ENCODE results near the gene NBEAL2. TPM values are rescaled to one million over a fixed set of nuclear protein-coding genes. Genes with fewer than 3 reads are reported as not detected.
"Not testable (repeated sequence)": the region's sequence is repeated elsewhere in the genome, so short reads cannot be mapped to it uniquely, and the experiment has no call there.

Gene NBEAL2
- total RNA-seq, 4 donors from 2014 or later, result 12.3 to 23.2 (median 20.4) TPM

DNA sequence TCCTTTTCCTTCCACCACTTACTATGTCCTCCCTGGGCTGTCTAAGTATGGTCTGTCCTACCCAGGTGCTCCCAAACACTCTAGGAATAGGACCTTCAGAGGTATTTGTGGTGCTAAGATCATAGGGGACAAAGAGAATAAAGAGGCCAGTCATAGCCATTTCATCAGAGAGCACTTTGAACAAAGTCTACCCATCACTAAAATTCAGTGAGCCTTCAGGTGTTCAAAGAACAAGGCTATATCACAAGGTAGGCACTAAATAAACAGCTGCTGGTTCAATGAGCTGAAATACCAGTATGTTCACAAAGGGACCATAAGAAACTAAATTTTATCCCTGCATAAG is 38.8 kb downstream of the NBEAL2 start:
- no peak for TF ChIP-seq POLR2AphosphoS5 (IDR thresholded peaks at IDR 0.05)
- TF ChIP-seq, protein P1, sequence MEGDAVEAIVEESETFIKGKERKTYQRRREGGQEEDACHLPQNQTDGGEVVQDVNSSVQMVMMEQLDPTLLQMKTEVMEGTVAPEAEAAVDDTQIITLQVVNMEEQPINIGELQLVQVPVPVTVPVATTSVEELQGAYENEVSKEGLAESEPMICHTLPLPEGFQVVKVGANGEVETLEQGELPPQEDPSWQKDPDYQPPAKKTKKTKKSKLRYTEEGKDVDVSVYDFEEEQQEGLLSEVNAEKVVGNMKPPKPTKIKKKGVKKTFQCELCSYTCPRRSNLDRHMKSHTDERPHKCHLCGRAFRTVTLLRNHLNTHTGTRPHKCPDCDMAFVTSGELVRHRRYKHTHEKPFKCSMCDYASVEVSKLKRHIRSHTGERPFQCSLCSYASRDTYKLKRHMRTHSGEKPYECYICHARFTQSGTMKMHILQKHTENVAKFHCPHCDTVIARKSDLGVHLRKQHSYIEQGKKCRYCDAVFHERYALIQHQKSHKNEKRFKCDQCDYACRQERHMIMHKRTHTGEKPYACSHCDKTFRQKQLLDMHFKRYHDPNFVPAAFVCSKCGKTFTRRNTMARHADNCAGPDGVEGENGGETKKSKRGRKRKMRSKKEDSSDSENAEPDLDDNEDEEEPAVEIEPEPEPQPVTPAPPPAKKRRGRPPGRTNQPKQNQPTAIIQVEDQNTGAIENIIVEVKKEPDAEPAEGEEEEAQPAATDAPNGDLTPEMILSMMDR (IDR thresholded peaks at IDR 0.05), result no peak
- TF ChIP-seq EP300 (IDR thresholded peaks at IDR 0.05), result no peak
- TF ChIP-seq POLR2A (IDR thresholded peaks at IDR 0.05), result no peak
- Histone ChIP-seq H3K27me3 (no peaks in the 10 kb centered on the region), H3K4me1 (peaks cover 6 to 39% (median 8%) of the 10 kb centered on the region in 3 donors), H3K36me3 (peaks cover 3 to 66% of the 10 kb centered on the region in 2 donors), H3K27ac (no peak overlapping the region), H3K4me3 (no peak overlapping the region), H3K9me3 (no peaks in the 10 kb centered on the region)
- ATAC-seq, result no peak

DNA sequence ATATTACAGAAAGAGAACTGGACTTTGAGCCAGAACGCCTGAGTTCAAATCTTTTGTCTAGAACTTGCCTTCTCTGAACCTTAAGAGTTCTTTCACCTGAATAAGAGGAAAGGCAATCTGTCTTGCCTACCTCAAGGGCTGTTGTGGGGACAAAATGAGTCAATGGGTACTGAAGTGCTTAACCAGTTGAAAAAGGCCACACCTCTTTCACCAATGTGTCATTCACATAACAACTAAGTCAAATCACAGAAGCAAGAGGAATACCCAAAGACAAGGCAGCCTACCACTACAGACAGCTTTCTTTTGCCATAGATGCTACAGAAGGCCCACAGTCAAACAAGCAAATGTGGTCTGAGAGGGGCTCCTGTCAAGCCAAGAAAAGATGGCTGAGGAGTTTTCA is 39.7 kb downstream of the NBEAL2 start:
- Histone ChIP-seq H3K27ac (no peak overlapping the region), H3K27me3 (no peaks in the 10 kb centered on the region), H3K36me3 (peaks cover 3 to 56% of the 10 kb centered on the region in 2 donors), H3K4me3 (no peak overlapping the region), H3K9me3 (no peaks in the 10 kb centered on the region), H3K4me1 (peaks cover 6 to 41% (median 8%) of the 10 kb centered on the region in 3 donors)
- TF ChIP-seq EP300 (IDR thresholded peaks at IDR 0.05) (no peak), POLR2A (IDR thresholded peaks at IDR 0.05) (no peak), POLR2AphosphoS5 (IDR thresholded peaks at IDR 0.05) (no peak)
- TF ChIP-seq, protein P1 (IDR thresholded peaks at IDR 0.05), result no peak
- 40 to 100% methylated on average over 1 of the region's 1 CpG for WGBS, 2 donors (ENCODE audit: low coverage in 1 of 2)
- ATAC-seq, result no peak

DNA sequence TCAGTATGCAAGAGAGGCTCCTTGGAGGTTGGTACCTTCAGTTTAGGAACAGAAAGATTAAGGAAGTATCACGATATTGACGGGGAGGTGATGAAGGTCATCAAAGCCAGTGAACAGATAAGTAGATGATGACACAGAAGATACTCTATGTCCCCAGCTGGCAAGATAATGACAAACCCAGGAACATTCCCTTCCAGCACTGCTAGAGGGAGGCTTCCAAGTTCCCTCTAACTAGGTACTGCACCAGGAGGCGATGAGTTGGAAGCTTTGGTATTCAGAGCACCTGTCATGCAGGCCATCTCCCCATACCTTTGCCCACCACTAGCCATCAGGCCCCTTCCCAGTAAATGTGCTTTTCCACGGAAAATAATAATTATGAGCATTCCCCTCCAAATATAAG is 40.8 kb downstream of the NBEAL2 start:
- H3K4me3 ChIP-seq, result no peak overlapping the region
- H3K36me3 ChIP-seq, result peaks cover 3 to 46% of the 10 kb centered on the region in 2 donors
- no peak for TF ChIP-seq POLR2A (IDR thresholded peaks at IDR 0.05)
- TF ChIP-seq, protein P1 (IDR thresholded peaks at IDR 0.05), result no peak
- no peak for TF ChIP-seq EP300 (IDR thresholded peaks at IDR 0.05)
- WGBS, 2 donors (ENCODE audit: low coverage in 1 of 2), result 86 to 100% methylated on average over 2 to 3 of the region's 4 CpGs
- no peak for ATAC-seq
- H3K27ac ChIP-seq, result no peak overlapping the region
- H3K4me1 ChIP-seq, result peaks cover 6 to 49% (median 8%) of the 10 kb centered on the region in 3 donors
- no peaks in the 10 kb centered on the region for H3K27me3 ChIP-seq
- no peaks in the 10 kb centered on the region for H3K9me3 ChIP-seq

DNA sequence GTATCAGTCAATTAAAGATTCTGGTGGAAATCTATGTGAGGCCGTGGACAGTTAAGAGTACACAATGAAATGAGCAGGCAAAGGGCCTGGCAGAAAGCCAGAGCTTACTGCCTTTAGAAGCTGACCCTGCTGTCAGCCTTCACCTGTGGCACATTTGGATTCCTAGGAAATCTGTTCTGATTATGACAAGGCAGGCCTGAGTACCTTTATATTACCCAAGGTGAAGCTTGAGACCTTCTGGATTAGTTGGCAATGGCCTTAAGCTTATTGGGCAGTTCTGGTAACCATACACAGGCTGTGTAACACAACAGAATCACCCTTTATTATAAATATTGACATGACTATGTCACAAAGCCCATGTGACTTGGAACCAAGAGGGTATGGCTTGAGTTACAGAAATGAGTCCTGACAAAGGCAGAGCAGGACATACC is 43.2 kb downstream of the NBEAL2 start:
- 8 to 25% methylated on average over 1 of the region's 1 CpG for WGBS, 2 donors (ENCODE audit: low coverage in 1 of 2)
- Histone ChIP-seq H3K27me3 (no peaks in the 10 kb centered on the region), H3K4me3 (no peak overlapping the region), H3K36me3 (peaks cover 0 to 32% of the 10 kb centered on the region in 2 donors), H3K9me3 (no peaks in the 10 kb centered on the region), H3K4me1 (peaks cover 6 to 52% (median 8%) of the 10 kb centered on the region in 3 donors), H3K27ac (peak overlapping the region; percentile 5 to 61 (median 54))
- TF ChIP-seq, protein P1 (IDR thresholded peaks at IDR 0.05), result no peak
- TF ChIP-seq POLR2AphosphoS5 (IDR thresholded peaks at IDR 0.05), result no peak
- TF ChIP-seq POLR2A (IDR thresholded peaks at IDR 0.05), result no peak
- no peak for TF ChIP-seq EP300 (IDR thresholded peaks at IDR 0.05)
- peak; percentile 46 for ATAC-seq

DNA sequence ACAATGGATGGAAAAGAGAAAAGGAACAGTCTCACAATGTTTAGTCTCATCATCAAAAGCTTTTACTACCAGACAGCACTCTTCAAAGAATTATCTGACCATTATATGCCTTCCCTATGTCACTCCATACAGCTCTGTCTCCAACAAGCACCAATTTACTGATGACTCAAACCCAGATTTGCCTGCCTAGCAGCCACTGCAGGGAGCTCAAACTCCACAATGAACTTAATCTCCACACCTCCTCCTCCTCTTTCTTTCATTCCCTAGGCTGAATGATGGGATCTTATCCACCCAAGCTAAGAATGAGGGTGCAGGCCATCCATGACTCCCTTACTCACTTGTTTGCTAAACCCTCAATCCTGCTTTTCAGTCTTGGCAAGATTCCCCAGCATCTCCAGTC is 45.5 kb downstream of the NBEAL2 start:
- no peak for ATAC-seq

DNA sequence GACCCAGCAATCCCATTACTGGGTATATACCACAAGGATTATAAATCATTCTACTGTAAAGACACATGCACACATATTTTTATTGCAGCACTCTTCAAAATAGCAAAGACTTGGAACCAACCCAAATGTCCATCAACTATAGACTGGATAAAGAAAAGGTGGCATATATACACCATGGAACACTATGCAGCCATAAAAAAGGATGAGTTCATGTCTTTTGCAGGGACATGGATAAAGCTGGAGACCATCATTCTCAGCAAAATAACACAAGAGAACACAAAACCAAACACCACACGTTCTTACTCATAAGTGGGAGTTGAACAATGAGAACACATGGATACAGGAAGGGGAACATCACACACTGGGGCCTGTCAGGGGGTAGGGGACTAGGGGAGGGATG is 47.0 kb downstream of the NBEAL2 start:
- H3K9me3 ChIP-seq, H3K27me3 ChIP-seq, H3K4me3 ChIP-seq, ATAC-seq, H3K27ac ChIP-seq: not testable (repeated sequence)
- Histone ChIP-seq H3K36me3 (peaks cover 0 to 23% of the 10 kb centered on the region in 2 donors), H3K4me1 (peaks cover 6 to 44% (median 8%) of the 10 kb centered on the region in 3 donors)
- 80% methylated on average over 1 of the region's 1 CpG; no CpG with 5 or more reads in 1 of the 2 donors for WGBS, 2 donors (ENCODE audit: low coverage in 1 of 2)

More for the DNA sequence above, 45.5 kb downstream of the NBEAL2 start:
- H3K27me3 ChIP-seq, result no peaks in the 10 kb centered on the region
- H3K9me3 ChIP-seq, result no peaks in the 10 kb centered on the region
- peaks cover 0 to 23% of the 10 kb centered on the region in 2 donors for H3K36me3 ChIP-seq
- TF ChIP-seq EP300 (IDR thresholded peaks at IDR 0.05) (no peak), POLR2A (IDR thresholded peaks at IDR 0.05) (no peak), POLR2AphosphoS5 (IDR thresholded peaks at IDR 0.05) (no peak)
- TF ChIP-seq, protein P1 (IDR thresholded peaks at IDR 0.05), result no peak
- peaks cover 6 to 45% (median 8%) of the 10 kb centered on the region in 3 donors for H3K4me1 ChIP-seq
- H3K4me3 ChIP-seq, result no peak overlapping the region
- no peak overlapping the region for H3K27ac ChIP-seq
